HepG2 (cell line): Measurements from ENCODE around the gene GNMT. TPM values are rescaled to one million over a fixed set of nuclear protein-coding genes. Genes with fewer than 3 reads are reported as not detected.

Source experiments
- ARHGAP35 ChIP-seq: sonication (generic); formaldehyde crosslinking; IDR thresholded peaks from 2 replicates; pipeline ENCODE4 v1.9.0; 2022; ENCODE audit warnings: mild to moderate bottlenecking, inconsistent platforms, moderate library complexity, missing genetic modification reagents, borderline replicate concordance
- ATAD3A ChIP-seq: sonication (generic); formaldehyde crosslinking; IDR thresholded peaks from 2 replicates; pipeline ENCODE4 v1.4.0; 2020; ENCODE audit warnings: missing genetic modification reagents
- ATF7 ChIP-seq, 2 experiments: fragments of 450-650 bp in 1 of 2; sonication (generic) in 1 of 2; formaldehyde crosslinking in 1 of 2; IDR thresholded peaks; 2 replicates each; pipeline versions ENCODE4 v1.4.0 to v1.6.1; 2016 to 2020; ENCODE audit warnings: antibody characterized with exemption in 1 of 2, mild to moderate bottlenecking in 1 of 2, missing genetic modification reagents in 1 of 2
- GMEB2 ChIP-seq: IDR thresholded peaks from 2 replicates; pipeline ENCODE4 v1.6.1; 2016; ENCODE audit warnings: missing biosample characterization, missing genetic modification reagents, low read depth
- ISX ChIP-seq: sonication (generic); formaldehyde crosslinking; conservative IDR thresholded peaks from 2 replicates; pipeline ENCODE4 v1.5.0; 2020; ENCODE audit warnings: missing genetic modification reagents
- JUN ChIP-seq: sonication (generic); formaldehyde crosslinking; IDR thresholded peaks from 2 replicates; pipeline ENCODE4 v1.4.0; 2020; ENCODE audit warnings: mild to moderate bottlenecking, missing genetic modification reagents
- MYNN ChIP-seq: sonication (generic); formaldehyde crosslinking; IDR thresholded peaks from 2 replicates; pipeline ENCODE4 v1.4.0; 2020; ENCODE audit warnings: mild to moderate bottlenecking, low read depth, missing genetic modification reagents
- PTBP1 ChIP-seq: fragments of 200-400 bp; formaldehyde crosslinking; IDR thresholded peaks from 2 replicates; pipeline ENCODE4 v1.6.1; 2018; ENCODE audit warnings: low read length, low read depth; ENCODE audit not compliant: poor library complexity, severe bottlenecking
- RARG ChIP-seq: sonication (generic); formaldehyde crosslinking; IDR thresholded peaks from 2 replicates; pipeline ENCODE4 v1.4.0; 2020; ENCODE audit warnings: low read depth, mild to moderate bottlenecking, missing genetic modification reagents
- RBFOX2 ChIP-seq: fragments of 200-400 bp; formaldehyde crosslinking; IDR thresholded peaks from 2 replicates; pipeline ENCODE4 v1.6.1; 2017; ENCODE audit warnings: low read depth, mild to moderate bottlenecking, low read length
- SMAD3 ChIP-seq: sonication (generic); formaldehyde crosslinking; IDR thresholded peaks from 2 replicates; pipeline ENCODE4 v1.4.0; 2020; ENCODE audit warnings: missing genetic modification reagents
- YEATS4 ChIP-seq: sonication (generic); formaldehyde crosslinking; IDR thresholded peaks from 2 replicates; pipeline ENCODE4 v1.4.0; 2020; ENCODE audit warnings: missing genetic modification reagents, borderline replicate concordance
- ZNF205 ChIP-seq: IDR thresholded peaks from 2 replicates; pipeline ENCODE4 v1.6.1; 2018; ENCODE audit warnings: missing biosample characterization, missing genetic modification reagents
- ZNF251 ChIP-seq: sonication (generic); formaldehyde crosslinking; IDR thresholded peaks from 2 replicates; pipeline ENCODE4 v1.9.0; 2021; ENCODE audit warnings: mild to moderate bottlenecking, missing genetic modification reagents
- ZNF30 ChIP-seq: sonication (generic); formaldehyde crosslinking; IDR thresholded peaks from 2 replicates; pipeline ENCODE4 v1.5.0; 2020; ENCODE audit warnings: mild to moderate bottlenecking, missing genetic modification reagents
- ZNF543 ChIP-seq: sonication (generic); formaldehyde crosslinking; IDR thresholded peaks from 2 replicates; pipeline ENCODE4 v1.4.0; 2020; ENCODE audit warnings: mild to moderate bottlenecking, missing genetic modification reagents
- ZNF562 ChIP-seq: sonication (generic); formaldehyde crosslinking; IDR thresholded peaks from 2 replicates; pipeline ENCODE4 v1.8.0; 2022; ENCODE audit warnings: missing genetic modification reagents, borderline replicate concordance
- ZNF740 ChIP-seq: sonication (generic); formaldehyde crosslinking; IDR thresholded peaks from 2 replicates; pipeline ENCODE4 v1.4.0; 2020; ENCODE audit warnings: missing genetic modification reagents
- polyA plus RNA-seq, 8 experiments: library from polyadenylated mRNA; depleted of rRNA in 3 of 8; stranded (reverse) in 7 of 8; unstranded in 1 of 8; fragments of >200 nt; fragmentation: Illumina TruSeq in 4 of 8; extraction: Trizol in 4 of 8; gene quantifications; 2 replicates each; pipeline versions ENCODE4 v1.2.1 to v1.2.3, GENCODE V29; 2011 to 2016; ENCODE audit warnings: low read depth in 4 of 8, missing spikeins in 1 of 8, mixed read lengths in 1 of 8; ENCODE audit not compliant: insufficient read depth in 1 of 8
- total RNA-seq, 5 experiments: library from RNA; depleted of rRNA; stranded (reverse); fragments of >200 nt; fragmentation: Illumina TruSeq; extraction: Trizol; gene quantifications; 2 replicates each; pipeline ENCODE4 v1.2.3, GENCODE V29; 2016; ENCODE audit warnings: low read depth in 1 of 5
- TF ChIP-seq, protein P1 (sequence below): sonication (generic); formaldehyde crosslinking; IDR thresholded peaks from 2 replicates; pipeline ENCODE4 v1.5.0; 2020; ENCODE audit warnings: mild to moderate bottlenecking, missing genetic modification reagents
- TF ChIP-seq, protein P2 (sequence below): sonication (generic); formaldehyde crosslinking; IDR thresholded peaks from 2 replicates; pipeline ENCODE4 v1.4.0; 2020; ENCODE audit warnings: missing genetic modification reagents
- TF ChIP-seq, protein P3 (sequence below): sonication (generic); formaldehyde crosslinking; IDR thresholded peaks from 2 replicates; pipeline ENCODE4 v1.9.0; 2021; ENCODE audit warnings: missing genetic modification reagents, borderline replicate concordance

The GNMT gene
- total and polyA plus RNA-seq, 2 of the 13 experiments (the other 11 are each of a cell fraction or from before 2014, with no cell fraction given), result 2.8 to 7.0 TPM

GRCh38 chr6:42960243-42961019 lies at the start of gene GNMT (continued):
- TF ChIP-seq ZNF740 (CRISPR knock-in tag) (no peak), MYNN (CRISPR knock-in tag) (no peak), PTBP1 (no peak), ISX (CRISPR knock-in tag) (no peak), ARHGAP35 (CRISPR knock-in tag) (peak; percentile 40; the same call in 1 of the 2 replicates), RBFOX2 (peak; percentile 73), ZNF251 (CRISPR knock-in tag) (no peak), ZNF30 (CRISPR knock-in tag) (no peak), YEATS4 (CRISPR knock-in tag) (peak; percentile 64; the same call in 1 of the 2 replicates), ZNF543 (CRISPR knock-in tag) (peak; percentile 65; the same call in 1 of the 2 replicates), GMEB2 (CRISPR knock-in tag) (no peak), ZNF205 (CRISPR knock-in tag) (no peak), SMAD3 (CRISPR knock-in tag) (no peak; the same call in 1 of the 2 replicates), ATF7 (IDR thresholded peaks at IDR 0.05) (no peak), ATF7 (CRISPR knock-in tag; IDR thresholded peaks at IDR 0.05) (no peak), JUN (CRISPR knock-in tag) (no peak), ATAD3A (CRISPR knock-in tag) (no peak), ZNF562 (no peak), RARG (CRISPR knock-in tag) (no peak)
- TF ChIP-seq, protein P1, sequence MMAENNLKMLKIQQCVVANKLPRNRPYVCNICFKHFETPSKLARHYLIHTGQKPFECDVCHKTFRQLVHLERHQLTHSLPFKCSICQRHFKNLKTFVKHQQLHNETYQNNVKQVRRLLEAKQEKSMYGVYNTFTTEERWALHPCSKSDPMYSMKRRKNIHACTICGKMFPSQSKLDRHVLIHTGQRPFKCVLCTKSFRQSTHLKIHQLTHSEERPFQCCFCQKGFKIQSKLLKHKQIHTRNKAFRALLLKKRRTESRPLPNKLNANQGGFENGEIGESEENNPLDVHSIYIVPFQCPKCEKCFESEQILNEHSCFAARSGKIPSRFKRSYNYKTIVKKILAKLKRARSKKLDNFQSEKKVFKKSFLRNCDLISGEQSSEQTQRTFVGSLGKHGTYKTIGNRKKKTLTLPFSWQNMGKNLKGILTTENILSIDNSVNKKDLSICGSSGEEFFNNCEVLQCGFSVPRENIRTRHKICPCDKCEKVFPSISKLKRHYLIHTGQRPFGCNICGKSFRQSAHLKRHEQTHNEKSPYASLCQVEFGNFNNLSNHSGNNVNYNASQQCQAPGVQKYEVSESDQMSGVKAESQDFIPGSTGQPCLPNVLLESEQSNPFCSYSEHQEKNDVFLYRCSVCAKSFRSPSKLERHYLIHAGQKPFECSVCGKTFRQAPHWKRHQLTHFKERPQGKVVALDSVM (CRISPR knock-in tag), result peak; percentile 23; the same call in 1 of the 2 replicates
- TF ChIP-seq, protein P2, sequence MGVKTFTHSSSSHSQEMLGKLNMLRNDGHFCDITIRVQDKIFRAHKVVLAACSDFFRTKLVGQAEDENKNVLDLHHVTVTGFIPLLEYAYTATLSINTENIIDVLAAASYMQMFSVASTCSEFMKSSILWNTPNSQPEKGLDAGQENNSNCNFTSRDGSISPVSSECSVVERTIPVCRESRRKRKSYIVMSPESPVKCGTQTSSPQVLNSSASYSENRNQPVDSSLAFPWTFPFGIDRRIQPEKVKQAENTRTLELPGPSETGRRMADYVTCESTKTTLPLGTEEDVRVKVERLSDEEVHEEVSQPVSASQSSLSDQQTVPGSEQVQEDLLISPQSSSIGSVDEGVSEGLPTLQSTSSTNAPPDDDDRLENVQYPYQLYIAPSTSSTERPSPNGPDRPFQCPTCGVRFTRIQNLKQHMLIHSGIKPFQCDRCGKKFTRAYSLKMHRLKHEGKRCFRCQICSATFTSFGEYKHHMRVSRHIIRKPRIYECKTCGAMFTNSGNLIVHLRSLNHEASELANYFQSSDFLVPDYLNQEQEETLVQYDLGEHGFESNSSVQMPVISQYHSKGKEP (CRISPR knock-in tag), result no peak
- TF ChIP-seq, protein P3, sequence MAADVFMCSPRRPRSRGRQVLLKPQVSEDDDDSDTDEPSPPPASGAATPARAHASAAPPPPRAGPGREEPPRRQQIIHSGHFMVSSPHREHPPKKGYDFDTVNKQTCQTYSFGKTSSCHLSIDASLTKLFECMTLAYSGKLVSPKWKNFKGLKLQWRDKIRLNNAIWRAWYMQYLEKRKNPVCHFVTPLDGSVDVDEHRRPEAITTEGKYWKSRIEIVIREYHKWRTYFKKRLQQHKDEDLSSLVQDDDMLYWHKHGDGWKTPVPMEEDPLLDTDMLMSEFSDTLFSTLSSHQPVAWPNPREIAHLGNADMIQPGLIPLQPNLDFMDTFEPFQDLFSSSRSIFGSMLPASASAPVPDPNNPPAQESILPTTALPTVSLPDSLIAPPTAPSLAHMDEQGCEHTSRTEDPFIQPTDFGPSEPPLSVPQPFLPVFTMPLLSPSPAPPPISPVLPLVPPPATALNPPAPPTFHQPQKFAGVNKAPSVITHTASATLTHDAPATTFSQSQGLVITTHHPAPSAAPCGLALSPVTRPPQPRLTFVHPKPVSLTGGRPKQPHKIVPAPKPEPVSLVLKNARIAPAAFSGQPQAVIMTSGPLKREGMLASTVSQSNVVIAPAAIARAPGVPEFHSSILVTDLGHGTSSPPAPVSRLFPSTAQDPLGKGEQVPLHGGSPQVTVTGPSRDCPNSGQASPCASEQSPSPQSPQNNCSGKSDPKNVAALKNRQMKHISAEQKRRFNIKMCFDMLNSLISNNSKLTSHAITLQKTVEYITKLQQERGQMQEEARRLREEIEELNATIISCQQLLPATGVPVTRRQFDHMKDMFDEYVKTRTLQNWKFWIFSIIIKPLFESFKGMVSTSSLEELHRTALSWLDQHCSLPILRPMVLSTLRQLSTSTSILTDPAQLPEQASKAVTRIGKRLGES (CRISPR knock-in tag), result no peak
